Measurements from ENCODE around the gene TNFAIP1. TPM values are rescaled to one million over a fixed set of nuclear protein-coding genes. Genes with fewer than 3 reads are reported as not detected.

Gene TNFAIP1
- total RNA-seq, 2 donors from 2014 or later: 39.7 to 45.9 TPM

DNA sequence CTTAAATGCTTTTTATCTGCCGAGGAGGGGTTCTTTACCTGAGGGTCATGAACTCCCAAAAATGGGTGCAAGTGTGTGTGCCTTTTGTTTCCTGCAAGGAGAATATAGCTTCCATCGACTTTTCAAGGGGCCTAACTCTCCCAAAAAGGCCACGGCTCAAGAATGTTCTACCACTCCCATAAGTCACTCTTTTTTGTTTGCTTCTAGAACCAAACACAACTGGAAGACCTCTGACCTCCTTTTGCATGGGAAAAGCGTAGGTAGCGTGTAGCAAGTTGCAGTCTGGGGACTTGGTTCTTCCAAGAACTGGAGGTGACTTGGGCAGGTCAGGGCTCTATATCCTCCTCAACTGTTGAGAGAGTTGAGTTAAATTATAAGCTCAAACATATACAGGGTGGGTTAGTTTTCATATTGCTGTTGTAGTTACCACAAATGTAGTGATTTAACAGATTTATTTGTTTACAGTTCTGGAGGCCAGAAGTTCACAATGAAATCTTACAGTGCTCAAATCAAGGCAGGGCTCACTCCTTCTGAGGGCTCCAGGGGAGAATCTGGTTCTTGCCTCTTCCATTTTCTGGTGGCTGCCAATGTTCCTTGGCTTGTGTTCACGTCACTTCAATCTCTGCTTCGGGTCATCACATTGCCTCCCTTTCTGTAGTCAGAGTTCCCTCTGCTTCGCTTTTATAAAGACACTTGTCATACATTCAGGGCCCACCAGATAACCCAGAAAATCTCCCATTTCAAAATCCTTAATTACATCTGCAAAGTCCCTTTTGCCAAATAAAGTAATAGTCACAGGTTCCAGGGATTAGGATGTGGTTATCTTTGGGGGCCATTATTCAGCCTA, 15.1 kb upstream of the TNFAIP1 start:
- DNase-seq (ENCODE audit: low spot score): no peak
- intact Hi-C loops (cut with DNase I): no loop called here

- intact Hi-C loops (cut with DNase I): no loop called here
- DNase-seq (ENCODE audit: low spot score): no peak
These were observed 11.3 kb upstream of the TNFAIP1 start for GRCh38 chr17:28324267-28324745.

GRCh38 chr17:28324781-28325180, 10.8 kb upstream of the TNFAIP1 start:
- no peak for DNase-seq (ENCODE audit: low spot score)
- intact Hi-C loops (cut with DNase I): no loop called here

DNA sequence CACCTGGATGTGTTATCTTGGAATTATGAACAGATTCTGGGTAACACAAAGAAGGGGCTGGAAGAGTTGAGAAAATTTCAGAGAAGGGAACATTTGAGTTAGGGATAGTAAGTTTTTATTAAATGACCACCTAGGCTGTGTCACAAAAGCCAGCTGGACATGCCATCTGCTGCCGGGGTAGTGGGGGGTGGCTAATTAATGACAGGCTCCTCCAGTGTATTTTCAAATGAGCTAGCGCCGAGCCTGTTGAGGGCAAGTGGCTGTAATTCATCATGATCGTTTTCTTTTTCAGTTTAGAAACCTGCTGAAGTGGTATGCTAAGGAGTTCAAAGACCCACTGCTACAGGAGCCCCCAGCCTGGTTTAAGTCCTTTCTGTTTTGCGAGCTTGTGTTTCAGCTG, 10.3 kb upstream of the TNFAIP1 start:
- no peak for DNase-seq (ENCODE audit: low spot score)
- intact Hi-C loops (cut with DNase I): no loop called here

DNA sequence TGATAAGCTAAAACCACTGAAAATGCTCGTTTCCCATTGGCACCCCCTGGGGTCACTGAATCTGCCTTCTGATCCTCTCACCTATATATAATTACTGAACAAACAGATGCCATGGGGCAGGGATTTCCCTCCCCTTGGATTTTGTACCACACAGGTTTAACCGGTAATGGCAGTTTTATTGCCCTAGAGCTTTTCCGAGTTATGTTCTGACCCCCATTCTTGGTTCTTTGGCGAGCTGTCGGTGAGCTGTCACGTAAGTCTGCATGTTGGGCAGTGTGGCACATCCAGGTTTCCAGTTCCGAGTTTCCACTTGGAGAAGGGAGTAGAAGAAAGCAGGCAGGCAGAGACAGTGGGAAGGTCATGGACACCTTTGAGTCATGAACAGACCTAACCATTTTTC, 9.4 kb upstream of the TNFAIP1 start:
- intact Hi-C loops (cut with DNase I): no loop called here

GRCh38 chr17:28327031-28327607, 8.4 kb upstream of the TNFAIP1 start:
- DNase-seq (ENCODE audit: low spot score): no peak
- intact Hi-C loops (cut with DNase I): no loop called here

More for the DNA sequence above, 9.4 kb upstream of the TNFAIP1 start:
- no peak for DNase-seq (ENCODE audit: low spot score)

DNA sequence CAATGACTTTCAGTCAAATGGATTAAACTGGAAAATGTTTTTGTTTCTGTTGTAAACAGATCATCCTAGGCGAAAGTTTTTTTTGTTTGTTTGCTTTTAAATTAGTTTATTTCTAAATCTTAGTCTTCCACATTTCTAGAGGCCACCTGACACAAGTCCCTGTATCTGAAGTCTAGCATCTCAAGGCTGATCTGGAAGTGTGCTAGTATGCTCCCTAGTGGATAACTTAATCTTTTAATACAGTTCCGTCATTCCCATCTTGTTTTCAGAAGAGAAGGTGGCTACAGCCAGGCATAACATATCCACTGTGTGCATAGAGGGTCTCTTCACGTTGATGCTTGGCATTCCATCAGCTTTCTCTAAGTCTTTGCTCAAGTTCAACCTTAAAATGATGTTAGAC, 7.9 kb upstream of the TNFAIP1 start:
- DNase-seq (ENCODE audit: low spot score): no peak
- intact Hi-C loops (cut with DNase I): no loop called here

DNA sequence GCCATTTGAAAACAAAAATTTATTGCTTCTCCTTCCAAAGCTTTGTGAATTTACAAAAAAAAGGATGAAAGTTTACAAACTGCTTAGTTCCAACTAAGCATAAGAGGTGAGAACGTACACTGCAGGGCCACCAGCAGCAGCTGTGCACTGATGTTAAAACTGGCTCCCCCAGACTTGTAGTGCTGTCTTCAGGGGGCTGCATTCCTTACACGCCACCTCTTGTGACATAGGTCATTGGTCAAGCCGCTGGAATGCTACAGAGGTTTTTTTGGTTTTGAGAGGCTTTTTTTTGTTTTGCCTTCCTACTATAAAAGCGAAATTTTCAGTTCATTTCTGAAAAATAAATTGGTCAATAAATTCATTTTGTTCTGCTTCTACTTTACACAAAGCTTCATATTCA, 7.2 kb upstream of the TNFAIP1 start:
- DNase-seq (ENCODE audit: low spot score): peak; percentile 17
- intact Hi-C loops (cut with DNase I): no loop called here

GRCh38 chr17:28330671-28331070, 4.9 kb upstream of the TNFAIP1 start:
- intact Hi-C loops (cut with DNase I): no loop called here
- DNase-seq (ENCODE audit: low spot score): peak; percentile 38

- peak; percentile 48 for DNase-seq (ENCODE audit: low spot score)
- intact Hi-C loops (cut with DNase I): no loop called here
These were observed 3.6 kb upstream of the TNFAIP1 start for GRCh38 chr17:28331891-28332420.

DNA sequence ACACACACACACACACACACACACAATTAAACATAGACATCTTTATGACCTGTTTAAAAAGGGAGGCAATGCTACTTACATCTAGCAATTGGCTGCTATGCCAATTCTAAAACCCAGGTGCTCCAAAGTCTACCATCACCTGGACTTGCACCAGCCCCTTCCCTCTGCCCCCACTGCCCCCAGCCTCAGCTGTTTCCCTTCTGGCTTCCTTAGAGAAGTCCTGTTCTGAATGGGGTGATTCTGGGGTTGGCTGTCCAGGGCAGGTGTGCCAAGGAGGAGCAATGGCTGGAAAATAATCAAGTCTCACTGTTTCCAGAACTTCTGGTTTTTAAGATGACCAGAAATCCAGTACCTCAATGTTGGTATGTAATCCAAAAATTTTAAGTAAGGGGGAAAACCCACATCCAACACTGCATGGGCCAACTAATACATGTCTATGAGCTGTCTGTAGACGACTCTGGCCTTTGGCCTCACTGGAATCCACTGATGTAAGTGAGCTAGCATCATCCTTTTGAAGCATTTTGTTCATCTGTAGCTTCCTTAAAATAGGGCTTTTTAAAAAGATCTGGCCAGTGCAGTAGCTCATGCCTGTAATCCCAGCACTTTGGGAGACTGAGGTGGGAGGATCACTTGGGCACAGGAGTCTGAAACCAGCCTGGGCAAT, 2.3 kb upstream of the TNFAIP1 start:
- intact Hi-C loops (cut with DNase I): no loop called here
- DNase-seq (ENCODE audit: low spot score): peak; percentile 13

GRCh38 chr17:28334171-28334570, 1.4 kb upstream of the TNFAIP1 start:
- DNase-seq (ENCODE audit: low spot score): peak; percentile 13
- intact Hi-C loops (cut with DNase I): no loop called here

DNA sequence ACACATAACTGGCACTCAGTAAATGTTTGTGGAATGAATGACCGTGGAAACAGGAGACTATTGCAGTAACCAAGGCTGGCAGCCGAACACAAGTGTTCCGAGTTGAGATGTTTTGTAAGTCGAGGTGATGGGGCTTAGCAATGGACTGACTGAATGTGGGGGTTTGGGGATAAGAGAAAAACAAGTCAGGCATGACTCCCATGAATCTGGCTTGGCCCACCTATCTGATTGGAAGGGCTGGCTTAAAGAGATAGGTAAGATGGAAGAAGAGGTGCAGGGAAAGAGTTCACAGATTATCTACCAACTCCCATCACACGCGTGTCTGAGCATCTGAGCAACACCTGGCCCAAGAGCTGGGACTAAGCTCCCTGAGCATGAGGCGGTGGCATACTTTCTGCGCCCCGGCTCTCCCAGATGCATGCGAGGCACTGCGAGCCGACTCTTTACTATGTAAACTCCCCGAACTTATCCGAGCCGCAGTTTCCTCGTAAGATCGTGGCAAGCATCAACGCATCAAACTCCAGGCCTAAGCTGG, 828 bp upstream of the TNFAIP1 start:
- peak; percentile 5 for DNase-seq (ENCODE audit: low spot score)
- intact Hi-C loops (cut with DNase I): loop anchor here in 1 of 2 donors (5.0 kb wide), 1 partner anchor 997 kb away; no protein-coding TSS in a partner anchor

- intact Hi-C loops (cut with DNase I): loop anchor here in 1 of 2 donors (5.0 kb wide), 1 partner anchor 999 kb away; no protein-coding TSS in a partner anchor
- peak; percentile 86 for DNase-seq (ENCODE audit: low spot score)
These were observed 654 bp downstream of the TNFAIP1 start for GRCh38 chr17:28335959-28336871.

DNA sequence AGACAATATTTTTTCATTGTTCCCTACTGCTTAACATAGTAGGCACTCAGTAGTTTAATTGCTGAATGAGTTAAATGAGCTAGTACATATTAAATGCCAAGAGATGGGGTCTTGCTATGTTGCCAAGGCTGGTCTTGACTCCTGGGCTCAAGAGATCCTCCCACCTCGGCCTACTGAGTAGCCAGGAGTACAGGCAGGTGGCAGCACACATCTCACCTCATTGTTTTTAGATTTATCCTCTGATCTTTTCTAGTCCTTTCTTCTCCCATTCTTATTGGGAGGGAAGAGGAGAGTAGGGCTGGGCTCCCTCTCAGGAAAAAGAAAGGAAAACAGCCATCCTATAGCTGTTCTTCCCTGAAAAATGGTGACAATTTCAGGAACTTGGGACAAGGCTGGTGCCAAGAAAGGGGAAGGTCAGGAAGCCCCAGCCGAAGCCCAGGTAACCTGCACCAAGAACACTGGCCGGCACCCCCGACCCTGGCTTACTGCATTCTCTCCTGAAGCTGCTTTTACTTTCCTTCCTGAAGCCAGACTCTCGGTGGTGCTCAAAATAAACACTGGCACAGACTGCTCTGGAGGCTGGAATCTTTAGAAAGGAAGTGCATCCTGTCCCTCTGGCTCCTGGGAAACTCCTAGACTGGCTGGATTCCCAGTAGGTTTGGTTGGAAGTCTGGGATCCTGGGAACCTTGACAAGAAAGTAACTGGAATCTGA, 2.7 kb downstream of the TNFAIP1 start:
- DNase-seq (ENCODE audit: low spot score): peak; percentile 37
- intact Hi-C loops (cut with DNase I): loop anchor here in 1 of 2 donors (5.0 kb wide), 1 partner anchor 1001 kb away; no protein-coding TSS in a partner anchor

DNA sequence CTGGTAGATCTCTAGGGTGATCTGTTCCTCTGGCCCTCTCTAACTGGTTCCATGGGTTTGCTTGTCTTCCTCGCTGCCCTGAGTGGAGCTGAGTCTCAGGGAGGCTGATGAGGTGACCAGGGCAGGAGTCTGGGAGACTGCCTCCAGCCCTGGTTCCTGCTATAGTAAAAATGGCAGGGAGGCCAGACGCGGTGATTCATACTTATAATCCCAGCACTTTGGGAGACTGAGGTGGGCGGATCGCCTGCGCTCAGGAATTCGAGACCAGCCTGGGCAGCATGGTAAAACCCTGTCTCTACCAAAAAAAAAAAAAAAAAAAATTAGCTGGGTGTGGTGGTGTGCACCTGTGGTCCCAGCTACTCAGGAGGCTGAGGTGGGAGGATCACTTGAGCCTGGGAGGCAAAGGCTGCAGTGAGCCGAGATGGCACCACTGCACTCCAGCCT, 3.2 kb downstream of the TNFAIP1 start:
- intact Hi-C loops (cut with DNase I): loop anchor here in 1 of 2 donors (5.0 kb wide), 1 partner anchor 1001 kb away; no protein-coding TSS in a partner anchor
- peak; percentile 28 for DNase-seq (ENCODE audit: low spot score)

GRCh38 chr17:28339431-28339830, 3.9 kb downstream of the TNFAIP1 start:
- DNase-seq (ENCODE audit: low spot score): peak; percentile 62
- intact Hi-C loops (cut with DNase I): loop anchor here in 1 of 2 donors (5.0 kb wide), 1 partner anchor 1002 kb away; no protein-coding TSS in a partner anchor

Data from posterior vena cava (tissue), 2 donors.